HL-60/S4 treated with phorbol 12-myristate 13-acetate at 8.2 ng/mL for 4 days and 3 days (cell line): Measurements from ENCODE around the gene CDK7.
"Not testable (repeated sequence)": the region's sequence is repeated elsewhere in the genome, so short reads cannot be mapped to it uniquely, and the experiment has no call there.

ENCODE experiments used
- in situ Hi-C: fragments of 300-500 bp; cut with MboI; formaldehyde crosslinking; loops from 2 replicates; pipeline ENCODE4 v1.15.0; 2022; ENCODE audit warnings: low sequenced_read_pairs

CDK7 gene

GRCh38 chr5:69236733-69237132, 2.0 kb downstream of the CDK7 start:
- in situ Hi-C loops: not testable (repeated sequence)

GRCh38 chr5:69237877-69238276, 3.2 kb downstream of the CDK7 start:
- in situ Hi-C loops: no loop called here

GRCh38 chr5:69238760-69239251, 4.1 kb downstream of the CDK7 start:
- in situ Hi-C loops: no loop called here

- in situ Hi-C loops: no loop called here
Observed at GRCh38 chr5:69242215-69242927, 7.7 kb downstream of the CDK7 start.

GRCh38 chr5:69245031-69245430, 10.3 kb downstream of the CDK7 start:
- in situ Hi-C loops: no loop called here

- in situ Hi-C loops: no loop called here
Observed at GRCh38 chr5:69248019-69248418, 13.3 kb downstream of the CDK7 start.

- in situ Hi-C loops: no loop called here
Observed at GRCh38 chr5:69250593-69250992, 15.9 kb downstream of the CDK7 start.

- in situ Hi-C loops: no loop called here
Observed at GRCh38 chr5:69252437-69252836, 17.8 kb downstream of the CDK7 start.

GRCh38 chr5:69255940-69256339, 21.3 kb downstream of the CDK7 start:
- in situ Hi-C loops: not testable (repeated sequence)

- in situ Hi-C loops: no loop called here
Observed at GRCh38 chr5:69257577-69257976, 22.9 kb downstream of the CDK7 start.

GRCh38 chr5:69261034-69261433, 26.3 kb downstream of the CDK7 start:
- in situ Hi-C loops: no loop called here

GRCh38 chr5:69265931-69266330, 31.2 kb downstream of the CDK7 start:
- in situ Hi-C loops: no loop called here

GRCh38 chr5:69268899-69269298, 34.2 kb downstream of the CDK7 start:
- in situ Hi-C loops: no loop called here

- in situ Hi-C loops: no loop called here
Observed at GRCh38 chr5:69270840-69271239, 36.2 kb downstream of the CDK7 start.

- in situ Hi-C loops: no loop called here
Observed at GRCh38 chr5:69271376-69271775, 36.7 kb downstream of the CDK7 start.

- in situ Hi-C loops: no loop called here
Observed at GRCh38 chr5:69275563-69275962, 40.9 kb downstream of the CDK7 start.

GRCh38 chr5:69276422-69277174, 41.9 kb downstream of the CDK7 start:
- in situ Hi-C loops: no loop called here

GRCh38 chr5:69279517-69279916, 44.8 kb downstream of the CDK7 start:
- in situ Hi-C loops: no loop called here

- in situ Hi-C loops: no loop called here
Observed at GRCh38 chr5:69281114-69281513, 46.4 kb downstream of the CDK7 start.

GRCh38 chr5:69284203-69284602, 49.5 kb downstream of the CDK7 start:
- in situ Hi-C loops: no loop called here

GRCh38 chr5:69285448-69286116, 50.9 kb downstream of the CDK7 start:
- in situ Hi-C loops: no loop called here

GRCh38 chr5:69288069-69288468, 53.4 kb downstream of the CDK7 start:
- in situ Hi-C loops: no loop called here
